HCT116 (cell line): ENCODE data around the gene GABRR2. TPM values are rescaled to one million over a fixed set of nuclear protein-coding genes. Genes with fewer than 3 reads are reported as not detected.

ENCODE experiments used
- ATAC-seq: fragments of 200-7000 bp; cut with Tn5 transposase; 2 replicates; pipeline ENCODE4 v1.9.1; 2020; ENCODE audit warnings: mild to moderate bottlenecking, moderate library complexity
- BruUV-seq: library from RNA; stranded (reverse); fragments of 400-500 nt; replicated peaks from 2 replicates; lab custom pipeline; 2021; lab: Mats Ljungman, UMichigan
- CTCF ChIA-PET: fragments of 300-600 bp; sonication (Branson Sonifier 250); formaldehyde crosslinking; loops from one replicate; lab custom pipeline; 2021; ENCODE audit warnings: antibody characterized with exemption; lab: Charles Lee
- POLR2A ChIA-PET: fragments of 300-600, 350-600 bp; sonication (Branson Sonifier 250); formaldehyde crosslinking; loops from one replicate; lab custom pipeline; 2021; ENCODE audit warnings: antibody characterized with exemption; lab: Charles Lee
- RAD21 ChIA-PET, 2 experiments: fragments of 300-600 bp; sonication (Branson Sonifier 250); formaldehyde crosslinking; loops; one replicate each; lab custom pipeline; 2023; ENCODE audit warnings: low total read pairs in 2 of 2; ENCODE audit not compliant: uncharacterized antibody in 2 of 2, unreplicated experiment in 2 of 2, low non-redundant PET in 1 of 2; lab: Charles Lee
- DNase-seq: peaks from one replicate; pipeline ENCODE4 v3.0.0-alpha.2; 2010; ENCODE audit warnings: low read depth, low spot score
- H2AFZ ChIP-seq: fragments of 200-600 bp; shearing (Covaris generic), sonication (generic); 2 replicates; pipeline ENCODE4 v1.6.1; 2017; ENCODE audit warnings: low read depth, mixed run types, mixed read lengths, antibody characterized with exemption, low read length; ENCODE audit not compliant: poor library complexity, severe bottlenecking
- H3K27ac ChIP-seq: 2 replicates; pipeline ENCODE4 v1.5.1; 2012; ENCODE audit warnings: low read depth, low read length
- H3K27me3 ChIP-seq: fragments of 200-600 bp; sonication (generic); 2 replicates; pipeline ENCODE4 v1.6.1; 2016; ENCODE audit warnings: mixed run types, low read length, mixed read lengths; ENCODE audit not compliant: insufficient read depth
- H3K36me3 ChIP-seq, 2 experiments: fragments of 200-500 bp in 1 of 2; fragments of 200-600 bp in 1 of 2; sonication (Bioruptor generic) in 1 of 2; sonication (generic) in 1 of 2; 2 replicates each; pipeline versions ENCODE4 v1.5.1 to v1.6.1; 2014 to 2016; ENCODE audit warnings: low read length in 2 of 2, inconsistent platforms in 1 of 2, mixed read lengths in 1 of 2, mixed run types in 1 of 2; ENCODE audit not compliant: insufficient read depth in 2 of 2, control insufficient read depth in 1 of 2
- H3K4me1 ChIP-seq, 2 experiments: fragments of 200-600 bp in 1 of 2; sonication (generic) in 1 of 2; 2 replicates each; pipeline versions ENCODE4 v1.5.1 to v1.6.1; 2012 to 2017; ENCODE audit warnings: low read length in 2 of 2, inconsistent platforms in 1 of 2, mild to moderate bottlenecking in 1 of 2, mixed read lengths in 1 of 2, mixed run types in 1 of 2, moderate library complexity in 1 of 2; ENCODE audit not compliant: insufficient read depth in 2 of 2, control insufficient read depth in 1 of 2
- H3K4me2 ChIP-seq: fragments of 200-600 bp; sonication (generic); 2 replicates; pipeline ENCODE4 v1.6.1; 2017; ENCODE audit warnings: mixed run types, low read length, mixed read lengths
- H3K4me3 ChIP-seq, 2 experiments: fragments of 200-600 bp in 1 of 2; sonication (generic) in 1 of 2; replicated peaks in 1 of 2; 2 replicates each; pipeline ENCODE4 v1.5.1; 2011 to 2016; ENCODE audit warnings: low read length in 2 of 2, control low read depth in 1 of 2, low read depth in 1 of 2, mild to moderate bottlenecking in 1 of 2, mixed read lengths in 1 of 2, mixed run types in 1 of 2
- H3K79me2 ChIP-seq: fragments of 200-600 bp; sonication (generic); 2 replicates; pipeline ENCODE4 v1.6.1; 2017; ENCODE audit warnings: mild to moderate bottlenecking, mixed run types, low read length, moderate library complexity, mixed read lengths; ENCODE audit not compliant: insufficient read depth
- H3K9ac ChIP-seq: fragments of 200-600 bp; sonication (generic); 2 replicates; pipeline ENCODE4 v1.6.1; 2016; ENCODE audit warnings: low read length, mixed read lengths
- H3K9me2 ChIP-seq: fragments of 200-600 bp; sonication (generic), shearing (Covaris generic); 2 replicates; pipeline ENCODE4 v1.6.1; 2017; ENCODE audit warnings: mixed run types, mild to moderate bottlenecking, moderate library complexity; ENCODE audit not compliant: insufficient read depth
- H3K9me3 ChIP-seq, 2 experiments: fragments of 200-500 bp in 1 of 2; fragments of 200-600 bp in 1 of 2; sonication (Bioruptor generic) in 1 of 2; sonication (generic) in 1 of 2; 2 replicates each; pipeline ENCODE4 v1.6.1; 2014 to 2017; ENCODE audit warnings: low read length in 2 of 2, mixed read lengths in 2 of 2, inconsistent platforms in 1 of 2, low read depth in 1 of 2, mild to moderate bottlenecking in 1 of 2, mixed run types in 1 of 2, moderate library complexity in 1 of 2; ENCODE audit not compliant: control insufficient read depth in 1 of 2, insufficient read depth in 1 of 2
- H4K20me1 ChIP-seq: fragments of 200-600 bp; sonication (generic), shearing (Covaris generic); 2 replicates; pipeline ENCODE4 v1.6.1; 2017; ENCODE audit warnings: mixed run types, mild to moderate bottlenecking, moderate library complexity; ENCODE audit not compliant: insufficient read depth
- CBX3 ChIP-seq: IDR thresholded peaks from 2 replicates; pipeline ENCODE4 v1.6.1; 2012; ENCODE audit warnings: low read depth
- EZH2 ChIP-seq: fragments of 200-600 bp; sonication (generic); IDR thresholded peaks from 2 replicates; pipeline ENCODE4 v1.6.1; 2017; ENCODE audit warnings: antibody characterized with exemption, mixed run types
- EZH2phosphoT487 ChIP-seq: fragments of 200-600 bp; IDR thresholded peaks from 2 replicates; pipeline ENCODE4 v1.6.1; 2018; ENCODE audit warnings: antibody characterized with exemption, borderline replicate concordance
- JUND ChIP-seq: IDR thresholded peaks from 2 replicates; pipeline ENCODE4 v1.6.1; 2012
- POLR2A ChIP-seq: IDR thresholded peaks from 2 replicates; pipeline ENCODE4 v1.7.0; 2011; ENCODE audit warnings: borderline replicate concordance; ENCODE audit not compliant: insufficient read depth, insufficient read length; ENCODE audit errors: extremely low read depth
- RAD21 ChIP-seq: IDR thresholded peaks from 2 replicates; pipeline ENCODE4 v1.6.1; 2012; ENCODE audit warnings: low read depth, mild to moderate bottlenecking
- SIN3A ChIP-seq: IDR thresholded peaks from 2 replicates; pipeline ENCODE4 v1.6.1; 2012; ENCODE audit warnings: low read depth
- SP1 ChIP-seq: IDR thresholded peaks from 2 replicates; pipeline ENCODE4 v1.6.1; 2012; ENCODE audit warnings: low read depth
- SRF ChIP-seq: IDR thresholded peaks from 2 replicates; pipeline ENCODE4 v1.6.1; 2012; ENCODE audit warnings: low read depth
- TCF7L2 ChIP-seq: IDR thresholded peaks from 2 replicates; pipeline ENCODE4 v1.7.0; 2011; ENCODE audit warnings: borderline replicate concordance, inconsistent platforms; ENCODE audit not compliant: insufficient read depth, insufficient read length; ENCODE audit errors: extremely low read depth
- ZNF274 ChIP-seq: fragments of 200-500 bp; sonication (Bioruptor generic); IDR thresholded peaks from 2 replicates; pipeline ENCODE4 v1.6.1; 2014; ENCODE audit warnings: mild to moderate bottlenecking, low read depth, low read length, inconsistent platforms
- intact Hi-C: fragments of 100-400 bp; cut with micrococcal nuclease; formaldehyde crosslinking; loops from 2 replicates; pipeline ENCODE4 v1.10.0; 2022
- total RNA-seq: library from RNA; stranded (reverse); gene quantifications from one replicate; pipeline ENCODE4 v1.2.1, GENCODE V29; 2021; ENCODE audit not compliant: unreplicated experiment
- TF ChIP-seq, protein P1 (sequence below): IDR thresholded peaks from 2 replicates; pipeline ENCODE4 v1.6.1; 2012
- TF ChIP-seq, protein P2 (sequence below): IDR thresholded peaks from 2 replicates; pipeline ENCODE4 v1.6.1; 2011; ENCODE audit warnings: mild to moderate bottlenecking, low read length, moderate library complexity; ENCODE audit not compliant: insufficient replicate concordance; ENCODE audit errors: extremely low read depth
- TF ChIP-seq, protein P3 (sequence below), 3 experiments: fragments of 200-600 bp in 1 of 3; sonication (generic) in 1 of 3; IDR thresholded peaks in 2 of 3; conservative IDR thresholded peaks in 1 of 3; 2 replicates each; pipeline ENCODE4 v1.5.1; 2012 to 2017; ENCODE audit warnings: low read depth in 2 of 3, low read length in 2 of 3, antibody characterized with exemption in 1 of 3, borderline replicate concordance in 1 of 3, control low read depth in 1 of 3, mild to moderate bottlenecking in 1 of 3, mixed read lengths in 1 of 3, mixed run types in 1 of 3, moderate library complexity in 1 of 3; ENCODE audit not compliant: insufficient read depth in 1 of 3
- TF ChIP-seq, protein P4 (sequence below): IDR thresholded peaks from 2 replicates; pipeline ENCODE4 v1.6.1; 2012; ENCODE audit warnings: low read depth

The GABRR2 gene
- total RNA-seq, 1 experiment from 2014 or later: 0.57 TPM

DNA sequence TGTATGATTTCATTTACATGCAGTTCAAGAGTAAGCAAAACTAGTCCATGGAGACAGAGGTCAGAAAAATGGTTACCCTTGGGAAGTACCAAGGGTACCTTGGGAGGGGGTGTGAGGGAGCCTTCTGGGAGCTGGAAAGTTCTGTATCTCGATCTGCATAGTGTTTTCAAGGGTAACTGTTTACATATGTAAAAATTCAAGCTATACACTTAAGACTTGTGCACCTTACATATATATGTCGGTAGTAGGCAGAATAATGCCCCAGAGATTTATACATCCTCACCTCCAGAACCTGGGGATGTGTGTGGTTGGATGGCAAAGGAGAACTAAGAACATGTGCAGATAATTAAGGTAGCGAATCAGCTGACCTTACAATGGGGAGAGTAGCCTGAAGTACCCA lies 31.0 kb downstream of the GABRR2 start:
- Histone ChIP-seq H3K79me2 (no peaks in the 10 kb centered on the region), H4K20me1 (no peaks in the 10 kb centered on the region), H3K4me3 (no peak overlapping the region), H3K4me2 (no peak overlapping the region), H3K27ac (no peak overlapping the region), H3K4me1 (peaks cover 0 to 6% of the 10 kb centered on the region in 2 experiments; a peak in 1 of 4 replicates), H3K36me3 (no peaks in the 10 kb centered on the region), H3K9me3 (no peaks in the 10 kb centered on the region), H3K9ac (no peak overlapping the region), H3K27me3 (no peaks in the 10 kb centered on the region), H2AFZ (no peak overlapping the region), H3K9me2 (no peaks in the 10 kb centered on the region)
- DNase-seq: no peak
- intact Hi-C loops: no loop called here
- no TSS peak for BruUV-seq
- TF ChIP-seq SIN3A (no peak), RAD21 (no peak), JUND (no peak), EZH2 (no peak), SRF (no peak), TCF7L2 (no peak), EZH2phosphoT487 (no peak), CBX3 (no peak), POLR2A (no peak), ZNF274 (no peak), SP1 (no peak)
- TF ChIP-seq, protein P1, sequence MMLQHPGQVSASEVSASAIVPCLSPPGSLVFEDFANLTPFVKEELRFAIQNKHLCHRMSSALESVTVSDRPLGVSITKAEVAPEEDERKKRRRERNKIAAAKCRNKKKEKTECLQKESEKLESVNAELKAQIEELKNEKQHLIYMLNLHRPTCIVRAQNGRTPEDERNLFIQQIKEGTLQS: no peak
- TF ChIP-seq, protein P2, sequence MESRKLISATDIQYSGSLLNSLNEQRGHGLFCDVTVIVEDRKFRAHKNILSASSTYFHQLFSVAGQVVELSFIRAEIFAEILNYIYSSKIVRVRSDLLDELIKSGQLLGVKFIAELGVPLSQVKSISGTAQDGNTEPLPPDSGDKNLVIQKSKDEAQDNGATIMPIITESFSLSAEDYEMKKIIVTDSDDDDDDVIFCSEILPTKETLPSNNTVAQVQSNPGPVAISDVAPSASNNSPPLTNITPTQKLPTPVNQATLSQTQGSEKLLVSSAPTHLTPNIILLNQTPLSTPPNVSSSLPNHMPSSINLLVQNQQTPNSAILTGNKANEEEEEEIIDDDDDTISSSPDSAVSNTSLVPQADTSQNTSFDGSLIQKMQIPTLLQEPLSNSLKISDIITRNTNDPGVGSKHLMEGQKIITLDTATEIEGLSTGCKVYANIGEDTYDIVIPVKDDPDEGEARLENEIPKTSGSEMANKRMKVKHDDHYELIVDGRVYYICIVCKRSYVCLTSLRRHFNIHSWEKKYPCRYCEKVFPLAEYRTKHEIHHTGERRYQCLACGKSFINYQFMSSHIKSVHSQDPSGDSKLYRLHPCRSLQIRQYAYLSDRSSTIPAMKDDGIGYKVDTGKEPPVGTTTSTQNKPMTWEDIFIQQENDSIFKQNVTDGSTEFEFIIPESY: no peak
- TF ChIP-seq, protein P3, sequence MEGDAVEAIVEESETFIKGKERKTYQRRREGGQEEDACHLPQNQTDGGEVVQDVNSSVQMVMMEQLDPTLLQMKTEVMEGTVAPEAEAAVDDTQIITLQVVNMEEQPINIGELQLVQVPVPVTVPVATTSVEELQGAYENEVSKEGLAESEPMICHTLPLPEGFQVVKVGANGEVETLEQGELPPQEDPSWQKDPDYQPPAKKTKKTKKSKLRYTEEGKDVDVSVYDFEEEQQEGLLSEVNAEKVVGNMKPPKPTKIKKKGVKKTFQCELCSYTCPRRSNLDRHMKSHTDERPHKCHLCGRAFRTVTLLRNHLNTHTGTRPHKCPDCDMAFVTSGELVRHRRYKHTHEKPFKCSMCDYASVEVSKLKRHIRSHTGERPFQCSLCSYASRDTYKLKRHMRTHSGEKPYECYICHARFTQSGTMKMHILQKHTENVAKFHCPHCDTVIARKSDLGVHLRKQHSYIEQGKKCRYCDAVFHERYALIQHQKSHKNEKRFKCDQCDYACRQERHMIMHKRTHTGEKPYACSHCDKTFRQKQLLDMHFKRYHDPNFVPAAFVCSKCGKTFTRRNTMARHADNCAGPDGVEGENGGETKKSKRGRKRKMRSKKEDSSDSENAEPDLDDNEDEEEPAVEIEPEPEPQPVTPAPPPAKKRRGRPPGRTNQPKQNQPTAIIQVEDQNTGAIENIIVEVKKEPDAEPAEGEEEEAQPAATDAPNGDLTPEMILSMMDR (IDR thresholded peaks at IDR 0.05 in 2 of 3, conservative IDR thresholded peaks at IDR 0.05 in 1 of 3; ENCODE audit: borderline replicate concordance in 1 of 3, insufficient read depth in 1 of 3, low read depth in 2 of 3, low read length in 2 of 3): no peak
- TF ChIP-seq, protein P4, sequence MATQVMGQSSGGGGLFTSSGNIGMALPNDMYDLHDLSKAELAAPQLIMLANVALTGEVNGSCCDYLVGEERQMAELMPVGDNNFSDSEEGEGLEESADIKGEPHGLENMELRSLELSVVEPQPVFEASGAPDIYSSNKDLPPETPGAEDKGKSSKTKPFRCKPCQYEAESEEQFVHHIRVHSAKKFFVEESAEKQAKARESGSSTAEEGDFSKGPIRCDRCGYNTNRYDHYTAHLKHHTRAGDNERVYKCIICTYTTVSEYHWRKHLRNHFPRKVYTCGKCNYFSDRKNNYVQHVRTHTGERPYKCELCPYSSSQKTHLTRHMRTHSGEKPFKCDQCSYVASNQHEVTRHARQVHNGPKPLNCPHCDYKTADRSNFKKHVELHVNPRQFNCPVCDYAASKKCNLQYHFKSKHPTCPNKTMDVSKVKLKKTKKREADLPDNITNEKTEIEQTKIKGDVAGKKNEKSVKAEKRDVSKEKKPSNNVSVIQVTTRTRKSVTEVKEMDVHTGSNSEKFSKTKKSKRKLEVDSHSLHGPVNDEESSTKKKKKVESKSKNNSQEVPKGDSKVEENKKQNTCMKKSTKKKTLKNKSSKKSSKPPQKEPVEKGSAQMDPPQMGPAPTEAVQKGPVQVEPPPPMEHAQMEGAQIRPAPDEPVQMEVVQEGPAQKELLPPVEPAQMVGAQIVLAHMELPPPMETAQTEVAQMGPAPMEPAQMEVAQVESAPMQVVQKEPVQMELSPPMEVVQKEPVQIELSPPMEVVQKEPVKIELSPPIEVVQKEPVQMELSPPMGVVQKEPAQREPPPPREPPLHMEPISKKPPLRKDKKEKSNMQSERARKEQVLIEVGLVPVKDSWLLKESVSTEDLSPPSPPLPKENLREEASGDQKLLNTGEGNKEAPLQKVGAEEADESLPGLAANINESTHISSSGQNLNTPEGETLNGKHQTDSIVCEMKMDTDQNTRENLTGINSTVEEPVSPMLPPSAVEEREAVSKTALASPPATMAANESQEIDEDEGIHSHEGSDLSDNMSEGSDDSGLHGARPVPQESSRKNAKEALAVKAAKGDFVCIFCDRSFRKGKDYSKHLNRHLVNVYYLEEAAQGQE: no peak
- ATAC-seq: no peak
- ChIA-PET POLR2A (no interaction called here), CTCF (no interaction called here), RAD21 (no interaction called here)
